Subcutaneous abdominal adipose tissue (tissue), 5 donors: ENCODE measurements around the gene ACER3.
"Not testable (repeated sequence)": the region's sequence is repeated elsewhere in the genome, so short reads cannot be mapped to it uniquely, and the experiment has no call there.

ENCODE experiments used
- H3K27ac ChIP-seq: one replicate; pipeline ENCODE4 v1.7.0; 2013; ENCODE audit warnings: low read depth, mild to moderate bottlenecking, inconsistent platforms, low read length, moderate library complexity
- H3K27me3 ChIP-seq, 5 donors: one replicate each; pipeline ENCODE4 v1.7.0; 2013; ENCODE audit warnings: low read length in 5 of 5, inconsistent platforms in 1 of 5; ENCODE audit not compliant: control insufficient read depth in 5 of 5, insufficient read depth in 4 of 5
- H3K36me3 ChIP-seq, 5 donors: one replicate each; pipeline ENCODE4 v1.7.0; 2013; ENCODE audit warnings: low read length in 5 of 5; ENCODE audit not compliant: control insufficient read depth in 5 of 5, insufficient read depth in 5 of 5
- H3K4me1 ChIP-seq, 5 donors: one replicate each; pipeline ENCODE4 v1.7.0; 2013; ENCODE audit warnings: low read length in 5 of 5, mild to moderate bottlenecking in 3 of 5, moderate library complexity in 1 of 5; ENCODE audit not compliant: control insufficient read depth in 5 of 5, insufficient read depth in 5 of 5
- H3K4me3 ChIP-seq, 5 donors: one replicate each; pipeline ENCODE4 v1.7.0; 2013; ENCODE audit warnings: low read length in 5 of 5, low read depth in 1 of 5
- H3K9ac ChIP-seq, 5 donors: one replicate each; pipeline ENCODE4 v1.7.0; 2013; ENCODE audit warnings: low read length in 5 of 5, mild to moderate bottlenecking in 4 of 5, moderate library complexity in 3 of 5
- H3K9me3 ChIP-seq, 5 donors: one replicate each; pipeline ENCODE4 v1.7.0; 2013; ENCODE audit warnings: low read length in 5 of 5; ENCODE audit not compliant: control insufficient read depth in 5 of 5
- donor health status: healthy.
- donor health status: healthy.
- donor health status: healthy.
- donor health status: healthy.
- donor health status: healthy.

ACER3 gene

DNA sequence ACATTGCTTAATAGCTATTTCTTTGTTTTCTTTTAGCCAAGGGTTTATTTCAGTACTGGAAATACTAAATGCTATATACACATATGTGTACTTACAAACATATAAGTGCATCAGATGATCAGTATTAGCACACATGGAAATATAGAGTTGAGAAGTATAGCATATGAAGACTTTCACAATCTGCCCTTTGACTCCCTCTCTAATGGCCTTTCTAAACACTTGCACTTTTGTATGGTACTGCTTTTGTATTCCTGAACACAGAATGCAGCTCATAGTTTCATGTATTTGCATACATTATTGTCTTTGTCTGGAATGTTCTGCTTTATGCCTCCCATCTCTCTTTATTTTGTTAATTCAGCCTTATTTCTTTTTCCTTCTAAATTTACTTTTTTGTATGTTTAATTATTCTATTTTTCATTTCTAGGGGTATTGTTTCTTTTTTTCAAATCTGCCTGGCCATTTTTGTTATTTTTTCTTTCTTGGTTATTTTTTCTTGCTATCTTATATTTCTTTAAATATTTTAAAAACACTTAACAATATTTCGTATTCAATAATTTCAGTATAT lies 28.8 kb downstream of the ACER3 start:
- Histone ChIP-seq H3K27me3 (no peaks in the 10 kb centered on the region), H3K9ac (no peak overlapping the region), H3K4me1 (peaks cover 0 to 33% (median 20%) of the 10 kb centered on the region in 5 donors), H3K27ac (no peak overlapping the region), H3K4me3 (no peak overlapping the region), H3K36me3 (peaks cover 0 to 3% (median 0%) of the 10 kb centered on the region in 5 donors), H3K9me3 (no peaks in the 10 kb centered on the region)

DNA sequence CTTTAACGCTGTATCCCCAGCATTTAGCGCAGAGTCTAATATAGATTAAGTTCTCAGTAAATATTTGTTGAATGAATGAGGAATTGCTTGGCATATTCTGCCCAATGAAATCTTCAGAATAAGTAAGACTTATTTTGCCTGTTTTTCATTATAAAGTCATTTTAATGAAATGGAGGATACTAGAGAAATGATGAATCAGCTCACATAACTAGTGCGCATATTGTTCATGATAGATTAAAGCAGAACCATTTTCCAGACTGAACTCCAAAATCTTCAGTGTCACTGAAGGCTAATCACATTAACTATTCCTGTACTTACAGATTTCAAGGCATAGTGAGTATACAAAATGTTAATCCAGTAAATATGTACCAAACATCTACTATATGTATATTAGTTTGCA lies 29.6 kb downstream of the ACER3 start:
- Histone ChIP-seq H3K36me3 (peaks cover 0 to 3% (median 0%) of the 10 kb centered on the region in 5 donors), H3K27ac (no peak overlapping the region), H3K4me1 (peaks cover 0 to 26% (median 18%) of the 10 kb centered on the region in 5 donors), H3K4me3 (no peak overlapping the region), H3K9me3 (no peaks in the 10 kb centered on the region), H3K9ac (no peak overlapping the region), H3K27me3 (no peaks in the 10 kb centered on the region)

DNA sequence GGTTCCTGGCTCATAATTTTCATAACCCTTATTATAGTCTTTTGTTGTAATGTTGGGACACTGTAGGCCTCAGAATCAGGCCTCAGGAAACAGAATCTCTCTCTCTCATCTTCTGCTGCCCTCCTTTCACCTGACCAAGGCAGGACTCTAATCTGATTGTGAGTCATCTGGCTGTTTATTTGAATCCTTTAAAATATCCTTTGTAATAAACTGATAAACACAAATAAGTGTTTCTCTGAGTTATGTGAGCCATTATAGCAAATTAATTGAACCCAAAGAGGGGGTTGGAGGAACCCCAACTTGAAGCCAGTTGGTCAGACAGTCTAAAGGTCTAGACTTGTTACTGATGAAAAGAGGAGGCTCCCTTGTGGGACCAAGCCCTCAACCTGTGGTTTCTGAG lies 30.6 kb downstream of the ACER3 start:
- no peaks in the 10 kb centered on the region for H3K27me3 ChIP-seq
- H3K27ac ChIP-seq, result no peak overlapping the region
- H3K4me1 ChIP-seq, result peaks cover 0 to 17% (median 11%) of the 10 kb centered on the region in 5 donors
- no peak overlapping the region for H3K9ac ChIP-seq
- no peak overlapping the region for H3K4me3 ChIP-seq
- H3K9me3 ChIP-seq, result no peaks in the 10 kb centered on the region
- peaks cover 0 to 3% (median 0%) of the 10 kb centered on the region in 5 donors for H3K36me3 ChIP-seq

DNA sequence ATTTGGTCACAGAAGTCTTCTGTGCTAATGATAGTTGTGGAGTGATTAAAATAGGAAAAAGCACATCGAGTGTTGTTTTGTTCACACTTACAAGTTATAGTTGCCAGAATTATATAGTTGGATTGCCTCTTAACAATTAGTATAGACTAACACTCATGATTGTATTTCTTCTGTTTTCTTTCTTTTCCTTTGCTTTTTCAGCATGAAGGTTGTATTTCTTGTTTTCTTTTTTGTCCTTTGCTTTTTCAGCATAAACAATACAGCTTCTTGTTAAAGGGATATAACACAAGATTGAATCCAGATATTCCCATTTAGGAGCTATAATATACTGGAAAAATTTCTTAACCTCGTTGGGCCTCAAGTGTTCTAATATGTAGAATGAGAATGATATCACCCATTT lies 31.1 kb downstream of the ACER3 start:
- Histone ChIP-seq H3K36me3 (peaks cover 0 to 3% (median 0%) of the 10 kb centered on the region in 5 donors), H3K27ac (no peak overlapping the region), H3K27me3 (no peaks in the 10 kb centered on the region), H3K9me3 (no peaks in the 10 kb centered on the region), H3K4me1 (peaks cover 0 to 17% (median 11%) of the 10 kb centered on the region in 5 donors), H3K4me3 (no peak overlapping the region), H3K9ac (no peak overlapping the region)

GRCh38 chr11:76892306-76892705 lies 31.6 kb downstream of the ACER3 start:
- Histone ChIP-seq H3K9me3 (no peaks in the 10 kb centered on the region), H3K9ac (no peak overlapping the region), H3K27me3 (no peaks in the 10 kb centered on the region), H3K4me1 (peaks cover 0 to 17% (median 11%) of the 10 kb centered on the region in 5 donors), H3K36me3 (peaks cover 0 to 3% (median 0%) of the 10 kb centered on the region in 5 donors), H3K4me3 (no peak overlapping the region), H3K27ac (no peak overlapping the region)

DNA sequence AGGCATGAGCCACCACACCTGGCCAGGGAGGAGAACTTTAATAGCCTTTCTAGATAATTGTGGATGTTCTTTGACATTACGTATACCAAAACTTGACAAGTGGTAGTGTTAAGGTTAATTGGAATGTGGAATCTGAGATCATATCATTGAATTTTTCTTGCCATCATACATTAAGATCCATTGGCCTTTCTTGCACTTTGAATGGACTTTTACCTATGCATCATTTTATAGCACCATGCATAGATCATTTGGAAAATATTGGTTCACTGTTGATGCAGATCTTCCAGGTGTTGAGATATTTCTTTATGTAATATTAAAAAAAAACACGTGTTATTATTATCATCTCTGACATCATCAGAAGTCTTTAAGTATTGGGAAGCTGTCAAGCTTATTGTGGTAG lies 36.5 kb downstream of the ACER3 start:
- no peak overlapping the region for H3K9ac ChIP-seq
- H3K27ac ChIP-seq, result no peak overlapping the region
- no peaks in the 10 kb centered on the region for H3K9me3 ChIP-seq
- H3K36me3 ChIP-seq, result no peaks in the 10 kb centered on the region
- no peaks in the 10 kb centered on the region for H3K27me3 ChIP-seq
- peaks cover 0 to 12% (median 8%) of the 10 kb centered on the region in 5 donors for H3K4me1 ChIP-seq
- H3K4me3 ChIP-seq, result no peak overlapping the region

GRCh38 chr11:76901144-76901543 lies 40.4 kb downstream of the ACER3 start:
- Histone ChIP-seq H3K9me3 (peaks cover 0 to 3% (median 0%) of the 10 kb centered on the region in 5 donors), H3K9ac (no peak overlapping the region), H3K4me3 (no peak overlapping the region), H3K27me3 (no peaks in the 10 kb centered on the region), H3K27ac (no peak overlapping the region), H3K4me1 (peaks cover 0 to 2% (median 0%) of the 10 kb centered on the region in 5 donors), H3K36me3 (no peaks in the 10 kb centered on the region)

- H3K27me3 ChIP-seq, H3K36me3 ChIP-seq, H3K27ac ChIP-seq: not testable (repeated sequence)
These were observed 40.9 kb downstream of the ACER3 start for GRCh38 chr11:76901622-76902021.

GRCh38 chr11:76902121-76903014 lies 41.6 kb downstream of the ACER3 start:
- H3K36me3 ChIP-seq, result no peaks in the 10 kb centered on the region
- H3K27ac ChIP-seq, result no peak overlapping the region
- peaks cover 0 to 2% (median 0%) of the 10 kb centered on the region in 5 donors for H3K4me1 ChIP-seq
- H3K4me3 ChIP-seq, result no peak overlapping the region
- no peaks in the 10 kb centered on the region for H3K27me3 ChIP-seq
- no peak overlapping the region for H3K9ac ChIP-seq
- peaks cover 0 to 6% (median 0%) of the 10 kb centered on the region in 5 donors for H3K9me3 ChIP-seq

More at GRCh38 chr11:76901622-76902021, 40.9 kb downstream of the ACER3 start:
- not testable (repeated sequence) for H3K9ac ChIP-seq, H3K9me3 ChIP-seq, H3K4me3 ChIP-seq, H3K4me1 ChIP-seq

DNA sequence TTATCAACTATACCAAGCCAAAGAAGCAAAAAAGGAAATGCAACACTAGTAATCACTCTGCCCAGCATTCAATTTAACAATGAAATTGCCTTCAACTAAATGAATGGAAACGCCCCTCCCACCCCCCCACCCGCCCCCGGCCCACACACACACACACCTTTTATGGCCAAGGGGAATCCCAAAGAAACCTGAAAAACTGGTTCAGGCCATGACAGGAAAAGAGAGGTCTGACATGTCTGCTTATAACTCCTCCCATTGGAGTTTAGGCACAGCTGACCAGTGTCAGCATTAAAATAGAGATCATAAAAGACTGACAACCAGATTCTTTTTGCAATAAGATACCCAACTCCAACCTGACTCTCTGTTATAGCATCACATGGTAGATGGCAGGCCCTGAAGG lies 42.6 kb downstream of the ACER3 start:
- no peaks in the 10 kb centered on the region for H3K27me3 ChIP-seq
- H3K4me1 ChIP-seq, result peaks cover 0 to 2% (median 0%) of the 10 kb centered on the region in 5 donors
- no peak overlapping the region for H3K27ac ChIP-seq
- no peak overlapping the region for H3K4me3 ChIP-seq
- peaks cover 0 to 6% (median 0%) of the 10 kb centered on the region in 5 donors for H3K9me3 ChIP-seq
- no peaks in the 10 kb centered on the region for H3K36me3 ChIP-seq
- no peak overlapping the region for H3K9ac ChIP-seq
